Activated T-cell treated with anti-CD3 and anti-CD28 coated beads, Interleukin-2, amount 50 U/mL, for 72 hours (primary cell): Measurements from ENCODE around the gene EGR2. TPM values are rescaled to one million over a fixed set of nuclear protein-coding genes. Genes with fewer than 3 reads are reported as not detected.

Source experiments
- ATAC-seq, 2 donors: fragments of 150-1000 bp; cut with Tn5 transposase; replicated peaks in 1 of 2; 2 replicates each; pipeline ENCODE4 v1.10.0; 2021; ENCODE audit warnings: moderate library complexity in 2 of 2, mild to moderate bottlenecking in 1 of 2
- DNase-seq, 2 donors: peaks; one replicate each; pipeline ENCODE4 v3.0.0; 2021 to 2022; ENCODE audit warnings: mixed read lengths in 1 of 2
- H3K27ac Mint-ChIP-seq: one replicate; pipeline ENCODE4 v1.8.0; 2022; ENCODE audit warnings: mild to moderate bottlenecking, moderate library complexity, mixed read lengths
- H3K27me3 Mint-ChIP-seq: one replicate; pipeline ENCODE4 v1.8.0; 2022; ENCODE audit warnings: low read depth, mixed read lengths
- H3K36me3 Mint-ChIP-seq, 2 donors: one replicate each; pipeline ENCODE4 v1.8.0; 2022; ENCODE audit warnings: mixed read lengths in 2 of 2, mild to moderate bottlenecking in 1 of 2; ENCODE audit not compliant: insufficient read depth in 2 of 2
- H3K4me1 Mint-ChIP-seq: one replicate; pipeline ENCODE4 v1.8.0; 2022; ENCODE audit warnings: low read depth, mixed read lengths
- H3K4me3 Mint-ChIP-seq, 2 donors: one replicate each; pipeline ENCODE4 v1.8.0; 2022; ENCODE audit warnings: mild to moderate bottlenecking in 2 of 2, mixed read lengths in 2 of 2, moderate library complexity in 2 of 2
- H3K9me3 Mint-ChIP-seq, 2 donors: one replicate each; pipeline ENCODE4 v1.8.0; 2022; ENCODE audit warnings: mixed read lengths in 2 of 2
- total RNA-seq, 2 donors: library from RNA; stranded (reverse); gene quantifications; one replicate each; pipeline ENCODE4 v1.2.3, GENCODE V29; 2022

The EGR2 gene
- total RNA-seq, 2 donors from 2014 or later = 64.3 to 76.7 TPM

DNA sequence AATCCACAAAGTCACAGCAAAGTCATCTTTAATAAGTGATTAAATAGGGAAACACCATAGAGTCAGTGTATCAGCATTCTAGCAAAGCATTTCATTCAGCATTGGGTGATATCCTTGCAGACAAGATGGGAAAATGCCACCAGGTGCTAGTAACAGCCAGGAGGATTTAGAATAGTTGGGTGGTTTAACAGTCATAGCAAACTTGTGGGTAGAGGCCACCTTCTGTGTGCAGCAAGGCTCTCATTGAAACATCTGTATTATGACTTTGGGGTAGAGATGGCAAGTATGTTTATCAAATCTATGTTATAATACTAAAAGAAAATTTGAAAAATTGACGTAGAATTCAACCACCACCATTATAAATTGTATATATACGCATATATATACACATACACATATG lies 38.0 kb downstream of the EGR2 start:
- no peak overlapping the region for H3K27ac Mint-ChIP-seq
- H3K9me3 Mint-ChIP-seq = no peaks in the 10 kb centered on the region
- H3K4me3 Mint-ChIP-seq = no peak overlapping the region
- H3K36me3 Mint-ChIP-seq = peaks cover 0 to 1% of the 10 kb centered on the region in 2 donors
- peaks cover 42% of the 10 kb centered on the region for H3K4me1 Mint-ChIP-seq
- DNase-seq (peak; percentile 20 to 26), ATAC-seq (peak; percentile 72 to 83)
- H3K27me3 Mint-ChIP-seq = peaks cover 10% of the 10 kb centered on the region

DNA sequence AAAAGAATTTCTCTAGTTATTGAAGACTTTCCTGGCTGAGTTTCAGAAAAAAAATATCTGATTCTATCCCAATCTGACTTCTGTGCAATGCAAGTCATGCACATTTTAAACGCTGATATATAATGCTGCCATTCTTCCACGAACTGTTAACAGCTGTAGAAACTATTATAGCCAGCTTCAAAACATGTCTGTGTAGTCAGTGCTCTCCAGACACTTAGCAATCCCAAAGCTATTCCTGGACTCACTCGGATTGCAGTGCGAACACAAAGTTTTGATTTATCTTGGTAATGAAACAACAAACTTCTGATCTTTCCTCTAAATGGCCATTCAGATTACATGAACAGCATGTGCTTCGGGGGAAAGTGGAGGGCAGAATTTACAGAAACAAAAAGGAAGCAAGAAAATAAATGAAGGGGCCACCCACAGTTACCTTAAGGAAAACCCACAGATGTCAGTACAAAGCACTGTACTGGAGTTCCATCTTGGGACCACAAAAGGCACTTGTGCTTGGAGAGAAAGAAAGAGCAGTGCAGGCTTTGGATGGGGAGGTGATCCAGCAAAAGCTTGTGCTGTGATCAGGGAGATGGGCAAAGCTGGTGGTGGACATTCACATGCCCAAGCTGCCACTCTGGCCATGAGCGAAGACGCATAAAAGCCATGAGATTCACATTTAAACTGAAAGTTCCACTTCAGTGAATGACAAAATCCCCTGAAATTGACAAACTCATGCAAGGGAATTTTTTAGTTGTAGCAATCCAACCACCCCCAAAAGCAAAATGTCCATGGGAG lies 43.8 kb downstream of the EGR2 start:
- Mint-ChIP-seq H3K36me3 (peaks cover 0 to 1% of the 10 kb centered on the region in 2 donors), H3K4me3 (no peak overlapping the region), H3K27me3 (peaks cover 7% of the 10 kb centered on the region), H3K9me3 (peaks cover 0 to 1% of the 10 kb centered on the region in 2 donors), H3K4me1 (peaks cover 28% of the 10 kb centered on the region), H3K27ac (no peak overlapping the region)
- ATAC-seq = no peak
- DNase-seq = no peak

DNA sequence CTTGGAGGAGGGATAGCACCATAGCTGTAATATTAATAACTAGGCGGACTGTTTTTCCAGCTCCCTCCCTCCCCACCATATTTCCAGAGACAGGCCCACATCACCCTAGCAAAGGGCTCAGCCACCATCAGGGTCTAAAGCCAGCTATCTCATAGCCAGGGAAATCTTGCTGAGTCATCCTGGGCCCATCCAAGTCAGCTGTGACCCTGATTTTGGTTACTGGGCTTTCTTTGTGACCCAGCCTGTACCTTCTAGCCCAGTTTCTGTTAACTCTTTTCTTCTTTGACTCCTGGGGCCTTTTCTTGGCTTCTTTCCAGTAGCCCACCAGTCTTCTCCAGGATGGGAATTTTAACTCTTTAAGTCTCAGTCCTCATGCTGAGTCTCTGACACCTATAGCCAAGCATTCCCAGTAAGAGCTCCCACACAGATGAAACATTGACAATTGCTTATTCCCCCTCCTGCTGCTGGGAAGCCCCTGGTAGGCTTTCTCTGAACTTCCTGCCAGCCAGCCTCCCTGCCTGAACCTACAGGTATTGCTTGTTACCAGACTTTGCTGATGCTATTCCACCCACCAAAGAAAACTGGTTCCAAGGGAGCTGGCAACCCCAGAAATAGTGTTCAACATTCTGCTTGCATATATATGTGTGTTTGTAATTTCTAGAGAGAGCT lies 46.5 kb downstream of the EGR2 start:
- ATAC-seq (peak in 1 of 2 donors; percentile 30), DNase-seq (peak in 1 of 2 donors; percentile 2)
- Mint-ChIP-seq H3K27ac (no peak overlapping the region), H3K27me3 (peaks cover 7% of the 10 kb centered on the region), H3K4me3 (no peak overlapping the region), H3K9me3 (peaks cover 0 to 1% of the 10 kb centered on the region in 2 donors), H3K36me3 (peaks cover 0 to 1% of the 10 kb centered on the region in 2 donors), H3K4me1 (peaks cover 29% of the 10 kb centered on the region)

GRCh38 chr10:62766386-62766785 lies 49.8 kb downstream of the EGR2 start:
- H3K9me3 Mint-ChIP-seq = peaks cover 0 to 1% of the 10 kb centered on the region in 2 donors
- H3K27me3 Mint-ChIP-seq = no peaks in the 10 kb centered on the region
- no peaks in the 10 kb centered on the region for H3K36me3 Mint-ChIP-seq
- ATAC-seq (no peak), DNase-seq (no peak)
- H3K4me1 Mint-ChIP-seq = peaks cover 27% of the 10 kb centered on the region
- no peak overlapping the region for H3K27ac Mint-ChIP-seq
- no peak overlapping the region for H3K4me3 Mint-ChIP-seq

DNA sequence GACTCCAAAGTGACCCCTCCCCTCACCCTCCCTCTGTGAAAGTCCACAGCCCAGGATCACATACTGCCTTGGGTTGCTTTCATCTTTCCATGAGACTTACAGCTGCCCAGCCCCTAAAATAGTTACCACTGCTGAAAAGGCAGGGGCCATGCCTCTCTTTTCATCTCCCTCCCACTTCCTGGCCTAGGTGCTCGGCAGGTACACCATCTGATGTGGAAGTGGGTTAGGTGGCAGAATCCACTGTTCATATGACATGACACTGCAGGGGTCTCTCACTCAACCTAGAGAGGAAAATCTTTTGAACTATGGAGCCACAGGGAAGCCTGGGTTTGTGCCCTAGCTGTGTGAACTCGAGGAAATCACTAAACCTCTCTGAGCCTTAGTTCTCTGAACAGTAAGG lies 50.4 kb downstream of the EGR2 start:
- DNase-seq = no peak
- H3K4me3 Mint-ChIP-seq = no peak overlapping the region
- no peaks in the 10 kb centered on the region for H3K36me3 Mint-ChIP-seq
- H3K4me1 Mint-ChIP-seq = peaks cover 34% of the 10 kb centered on the region
- no peak for ATAC-seq
- no peak overlapping the region for H3K27ac Mint-ChIP-seq
- H3K27me3 Mint-ChIP-seq = no peaks in the 10 kb centered on the region
- peaks cover 0 to 1% of the 10 kb centered on the region in 2 donors for H3K9me3 Mint-ChIP-seq

GRCh38 chr10:62764011-62764410 lies 52.2 kb downstream of the EGR2 start:
- Mint-ChIP-seq H3K36me3 (no peaks in the 10 kb centered on the region), H3K27ac (no peak overlapping the region), H3K4me3 (no peak overlapping the region), H3K4me1 (peaks cover 26% of the 10 kb centered on the region), H3K9me3 (no peaks in the 10 kb centered on the region), H3K27me3 (no peaks in the 10 kb centered on the region)
- DNase-seq (no peak), ATAC-seq (no peak)

GRCh38 chr10:62763155-62763554 lies 53.0 kb downstream of the EGR2 start:
- H3K36me3 Mint-ChIP-seq = no peaks in the 10 kb centered on the region
- ATAC-seq (no peak), DNase-seq (no peak)
- H3K27me3 Mint-ChIP-seq = no peaks in the 10 kb centered on the region
- no peak overlapping the region for H3K27ac Mint-ChIP-seq
- H3K4me1 Mint-ChIP-seq = peaks cover 25% of the 10 kb centered on the region
- H3K9me3 Mint-ChIP-seq = no peaks in the 10 kb centered on the region
- no peak overlapping the region for H3K4me3 Mint-ChIP-seq

Other genes starting within 250 kb of the EGR2 start
- gene ADO, start 11.6 kb downstream of the EGR2 start, total RNA-seq = 10 to 100 TPM; 26.3 to 33.4 TPM